Posterior cingulate gyrus (tissue), 11 donors: ENCODE data around the gene KCNB1.

Experiments
- DNase-seq, 10 donors: peaks; one replicate each; pipeline versions ENCODE4 v3.0.0 to v3.0.0-alpha.2; 2020 to 2021; ENCODE audit warnings: mixed read lengths in 3 of 10
- intact Hi-C: fragments of 100-400 bp; cut with DNase I; formaldehyde crosslinking; loops from one replicate; pipeline ENCODE4 v1.15.1; 2023

Gene KCNB1

GRCh38 chr20:49482621-49483017 lies at the start of gene KCNB1:
KCNB1 (minus strand) TSS chr20:49482668; CDS start chr20:49482480, 188 bp downstream.
- DNase-seq: peak in 5 of 10 donors; percentile 19 to 91 (median 34)
- intact Hi-C loops: loop anchor here (10.0 kb wide), 1 partner anchor 98 kb away; no protein-coding TSS in a partner anchor

- intact Hi-C loops: no loop called here
- no peak for DNase-seq
These were observed 47.0 kb upstream of the KCNB1 start for GRCh38 chr20:49529470-49529869.

- intact Hi-C loops: no loop called here
- no peak for DNase-seq
These were observed 44.1 kb upstream of the KCNB1 start for GRCh38 chr20:49526568-49526967.

DNA sequence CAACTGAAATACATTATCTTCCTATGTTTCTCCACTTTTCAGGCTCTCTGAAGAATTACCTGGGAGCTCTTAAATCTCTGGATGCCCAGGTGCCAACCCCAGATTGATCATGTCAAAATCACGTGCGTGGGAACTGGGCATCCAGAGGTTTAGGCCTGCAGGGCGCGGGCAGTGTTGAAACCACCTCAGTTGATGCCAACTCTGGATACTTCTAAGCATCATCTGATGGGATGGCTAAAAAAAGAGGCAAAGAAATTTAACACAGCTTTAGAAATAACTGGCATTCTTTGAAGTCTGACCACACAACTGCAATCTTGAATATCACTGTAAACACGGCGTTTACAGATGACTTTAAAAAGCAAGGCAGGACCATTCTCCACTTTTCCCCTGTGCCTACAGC lies 43.6 kb upstream of the KCNB1 start:
- intact Hi-C loops: no loop called here
- no peak for DNase-seq

- DNase-seq: peak in 1 of 10 donors; percentile 43
- intact Hi-C loops: no loop called here
These were observed 41.4 kb upstream of the KCNB1 start for GRCh38 chr20:49523767-49524360.

DNA sequence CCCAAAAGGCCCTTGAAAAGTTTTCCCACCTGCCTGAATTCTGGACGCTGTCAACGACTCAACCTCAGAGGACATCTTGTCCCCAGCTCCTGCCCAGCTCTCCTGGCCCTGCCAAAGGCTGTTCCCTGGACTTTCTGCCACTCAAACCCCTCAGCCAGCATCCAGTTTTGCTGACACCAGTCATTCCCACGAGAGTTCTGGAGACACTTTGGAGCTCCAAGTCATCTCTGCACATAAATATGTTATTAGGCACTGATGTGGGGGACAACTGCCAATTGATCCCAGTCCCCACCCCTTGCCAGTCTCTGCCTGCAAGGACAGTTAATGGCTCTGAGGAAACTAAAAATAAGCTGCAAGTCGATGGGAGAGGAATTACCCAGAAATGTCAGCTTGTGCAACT lies 38.9 kb upstream of the KCNB1 start:
- DNase-seq: peak in 1 of 10 donors; percentile 24
- intact Hi-C loops: no loop called here

GRCh38 chr20:49519777-49520359 lies 37.4 kb upstream of the KCNB1 start:
- no peak for DNase-seq

DNA sequence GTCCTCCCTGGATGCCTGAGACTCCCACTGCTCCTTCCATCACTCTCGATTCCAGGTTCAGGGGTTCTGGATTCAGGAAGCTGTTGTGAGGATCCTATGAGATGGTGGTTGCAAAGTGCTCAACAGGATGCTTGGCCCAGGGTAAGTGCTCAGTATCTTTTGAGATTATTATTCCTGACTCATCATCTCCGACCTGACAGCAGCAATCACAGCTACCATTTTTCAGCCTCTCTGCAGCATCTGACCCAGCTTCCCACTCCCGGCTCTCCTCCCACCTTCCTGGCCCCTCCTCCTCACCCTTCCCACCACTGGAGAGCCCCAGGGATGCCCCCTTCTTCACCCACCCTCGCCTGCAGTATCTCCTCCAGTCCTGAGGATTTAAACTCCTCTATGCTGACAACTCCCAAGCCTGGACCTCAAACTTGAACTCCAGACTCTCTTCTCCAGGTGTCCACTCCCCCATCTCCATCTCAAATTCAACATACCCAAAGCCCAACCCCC lies 36.8 kb upstream of the KCNB1 start:
- no peak for DNase-seq
- intact Hi-C loops: no loop called here

More at GRCh38 chr20:49519777-49520359, 37.4 kb upstream of the KCNB1 start:
- intact Hi-C loops: no loop called here

DNA sequence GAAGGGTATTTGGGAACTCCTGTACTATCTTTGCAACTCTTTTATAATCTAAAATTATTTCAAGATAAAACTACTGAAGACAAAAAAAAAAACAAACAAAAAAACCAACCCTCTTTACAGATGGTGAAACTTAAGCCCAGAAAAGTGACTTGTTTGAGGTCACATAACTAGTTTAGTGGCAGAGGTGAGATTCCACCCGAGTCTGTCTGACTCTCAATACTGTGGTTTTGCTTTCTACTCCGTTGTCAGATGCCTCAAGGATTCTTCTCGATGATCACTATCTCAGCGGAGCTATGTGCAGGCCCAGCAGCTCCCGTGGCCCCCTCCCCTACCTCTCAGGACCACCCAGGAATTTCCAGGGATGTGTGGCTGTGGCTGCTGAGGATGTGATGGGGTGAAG lies 36.1 kb upstream of the KCNB1 start:
- intact Hi-C loops: no loop called here
- no peak for DNase-seq

DNA sequence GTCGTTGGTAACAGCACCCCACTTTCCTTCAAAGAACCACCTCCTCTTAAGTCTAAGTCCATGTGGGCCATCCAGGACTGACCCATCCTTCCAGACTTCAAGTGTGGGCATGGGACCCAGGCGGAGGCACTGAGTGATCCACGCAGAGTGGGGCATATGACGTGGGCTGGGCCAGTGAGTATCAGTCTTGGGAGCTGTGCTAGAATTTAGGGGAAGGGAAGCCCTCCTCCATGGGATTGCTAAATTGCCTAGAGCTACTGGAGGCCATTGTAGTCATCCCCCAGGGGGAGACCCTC lies 35.3 kb upstream of the KCNB1 start:
- intact Hi-C loops: no loop called here
- no peak for DNase-seq

- intact Hi-C loops: no loop called here
- no peak for DNase-seq
These were observed 34.7 kb upstream of the KCNB1 start for GRCh38 chr20:49516916-49517804.

DNA sequence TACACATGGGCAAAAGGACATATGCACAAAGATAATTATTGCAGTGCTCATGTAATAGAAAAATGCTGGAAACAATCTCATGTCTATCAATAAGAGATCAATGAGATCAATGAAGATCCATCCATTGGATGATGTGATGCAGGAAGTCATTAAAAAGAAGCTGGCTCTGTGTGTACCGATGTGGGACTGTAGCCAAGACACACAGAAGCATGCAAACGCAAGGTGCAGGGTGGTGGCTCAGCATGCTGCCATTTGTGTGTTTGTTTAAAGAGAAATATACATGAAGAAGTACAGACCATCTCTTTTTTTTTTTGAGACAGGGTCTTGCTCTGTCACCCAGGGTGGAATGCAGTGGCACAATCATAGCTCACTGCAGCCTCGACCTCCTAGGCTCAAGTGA lies 33.1 kb upstream of the KCNB1 start:
- intact Hi-C loops: no loop called here
- DNase-seq: no peak

- intact Hi-C loops: no loop called here
- DNase-seq: no peak
These were observed 31.0 kb upstream of the KCNB1 start for GRCh38 chr20:49513517-49513916.

DNA sequence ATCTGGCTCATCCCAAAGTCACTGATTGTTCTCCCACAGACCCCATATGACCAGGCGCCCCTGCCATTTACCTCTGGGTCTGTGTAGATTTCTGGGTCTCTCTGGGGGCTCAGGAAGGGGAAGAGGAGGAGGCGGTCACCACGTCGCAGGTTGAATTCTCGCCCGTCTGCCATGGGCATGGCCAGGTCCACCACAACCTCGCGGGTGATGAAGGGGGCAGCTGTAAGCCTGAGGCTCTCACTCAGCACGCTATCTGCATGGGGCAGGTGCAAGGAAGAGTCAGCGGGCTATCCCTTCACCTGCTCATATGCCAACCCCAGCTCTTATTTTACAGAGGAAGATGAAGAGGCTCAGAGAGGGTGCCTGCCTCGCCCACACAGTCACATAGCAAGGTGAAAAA lies 30.5 kb upstream of the KCNB1 start:
- intact Hi-C loops: no loop called here
- no peak for DNase-seq

DNA sequence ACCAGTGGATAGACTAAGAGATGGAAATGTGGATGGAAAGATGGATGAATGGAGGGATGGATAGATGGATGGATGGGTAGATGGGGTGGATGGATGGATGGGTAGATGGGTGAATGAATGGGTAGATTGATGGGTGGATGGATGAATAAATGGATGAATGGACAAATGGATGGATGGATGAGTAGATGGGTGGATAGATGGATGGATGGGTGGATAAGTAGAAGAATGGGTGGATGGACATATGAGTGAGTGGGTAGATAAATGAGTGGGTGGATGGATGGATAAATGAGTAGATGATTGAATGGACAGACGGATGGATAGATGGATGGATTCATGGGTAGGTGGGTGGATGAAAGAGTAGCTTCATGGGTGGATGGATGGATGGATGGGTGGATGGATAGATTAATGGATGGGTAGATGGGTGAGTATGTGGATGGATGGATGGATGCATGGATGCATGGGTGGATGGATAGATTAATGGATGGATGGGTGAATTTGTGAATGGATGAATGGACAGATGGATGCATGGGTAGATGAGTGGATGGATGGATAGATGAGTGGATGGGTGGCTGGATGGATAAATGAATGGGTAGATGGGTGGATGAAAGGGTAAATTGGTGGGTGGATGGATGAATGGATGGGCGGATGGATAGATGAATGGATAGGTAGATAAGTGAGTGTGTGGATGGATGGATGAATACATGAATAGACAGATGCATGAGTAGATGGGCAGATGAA lies 29.5 kb upstream of the KCNB1 start:
- DNase-seq: no peak
- intact Hi-C loops: no loop called here

- intact Hi-C loops: no loop called here
- DNase-seq: no peak
These were observed 28.2 kb upstream of the KCNB1 start for GRCh38 chr20:49510562-49511122.

- intact Hi-C loops: loop anchor here (1.0 kb wide), 1 partner anchor 174 kb away; no protein-coding TSS in a partner anchor
- peak in 4 of 10 donors; percentile 18 to 81 (median 57) for DNase-seq
These were observed 26.1 kb upstream of the KCNB1 start for GRCh38 chr20:49508435-49509199.

DNA sequence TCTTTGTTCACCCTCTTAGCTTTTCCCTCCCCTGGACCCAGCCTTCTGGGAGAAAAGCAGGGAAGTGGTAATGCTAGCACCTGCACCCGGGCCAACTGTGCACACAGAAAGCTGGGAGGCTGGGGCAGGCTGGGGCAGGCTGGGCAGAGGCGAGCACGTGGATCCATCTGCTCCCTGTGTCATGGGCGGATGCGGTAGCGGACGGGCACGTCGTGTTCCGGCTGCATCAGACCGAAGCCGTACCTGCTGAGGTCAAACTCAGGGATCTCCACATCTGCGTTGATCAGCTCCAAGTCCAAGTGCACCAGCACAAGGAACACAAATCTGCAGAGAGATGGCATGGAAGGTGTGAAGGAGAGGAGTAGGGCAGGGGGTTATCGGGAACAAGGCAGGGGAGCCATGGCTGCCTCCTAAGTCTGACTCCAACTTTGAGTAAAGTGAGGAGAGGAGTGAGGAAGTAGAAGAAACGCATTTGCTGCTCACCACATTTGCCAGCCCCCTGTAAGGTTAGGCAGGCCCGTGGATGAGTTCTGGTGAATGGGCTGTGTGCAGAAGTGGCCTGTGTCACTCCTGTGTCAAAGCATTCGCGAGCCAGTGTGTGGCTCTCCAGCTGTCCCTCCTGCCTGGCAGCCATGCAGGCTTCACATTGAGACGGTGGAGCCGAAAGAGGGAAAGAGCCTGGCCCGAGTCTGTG lies 25.4 kb upstream of the KCNB1 start:
- intact Hi-C loops: loop anchor here (1.0 kb wide), 1 partner anchor 174 kb away; no protein-coding TSS in a partner anchor

DNA sequence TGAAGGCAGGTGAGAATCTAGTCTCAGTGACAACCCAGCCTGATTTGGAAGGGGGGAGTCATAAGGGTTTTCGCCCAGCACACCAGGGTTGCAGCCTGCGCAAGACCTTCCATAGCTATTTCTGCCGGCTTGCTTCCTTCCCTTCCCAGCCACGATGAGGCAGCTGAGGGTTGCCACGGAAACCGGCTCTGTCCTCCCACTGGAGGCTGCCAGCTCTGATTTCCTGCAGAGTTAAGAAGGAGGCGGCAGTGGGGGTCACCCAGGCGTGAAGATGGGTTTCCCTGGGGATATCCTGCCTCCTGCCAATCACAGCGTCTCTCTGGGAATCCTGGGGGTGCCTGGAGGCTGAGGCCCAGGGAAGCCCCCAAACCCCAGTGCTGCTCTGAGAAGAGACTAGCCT lies 23.1 kb upstream of the KCNB1 start:
- peak; percentile 27 to 96 (median 76) for DNase-seq
- intact Hi-C loops: no loop called here

More for the DNA sequence above, 25.4 kb upstream of the KCNB1 start:
- peak in 3 of 10 donors; percentile 78 to 84 (median 79) for DNase-seq
